Endothelial cell of umbilical vein (primary cell): ENCODE results near the gene CPPED1. TPM values are rescaled to one million over a fixed set of nuclear protein-coding genes. Genes with fewer than 3 reads are reported as not detected.

Experiments
- BruUV-seq: library from RNA; stranded (reverse); fragments of 400-500 nt; replicated peaks from 2 replicates; lab custom pipeline; 2021; lab: Mats Ljungman, UMichigan
- CTCF ChIA-PET: fragments of 300-600, 350-600 bp; sonication (Branson Sonifier 250); formaldehyde crosslinking; loops from one replicate; lab custom pipeline; 2021; ENCODE audit warnings: antibody characterized with exemption, inconsistent platforms; lab: Charles Lee
- POLR2A ChIA-PET: fragments of 300-600, 350-600 bp; sonication (Branson Sonifier 250); formaldehyde crosslinking; loops from one replicate; lab custom pipeline; 2021; ENCODE audit warnings: antibody characterized with exemption, inconsistent platforms; lab: Charles Lee
- DNase-seq: peaks from one replicate; pipeline ENCODE4 v3.0.0-alpha.2; 2011; ENCODE audit warnings: low read depth, low spot score
- FAIRE-seq: peaks from 2 replicates; lab custom pipeline; 2011; peaks lifted over from hg19 to GRCh38; lab: Jason Lieb, UNC
- H2AFZ ChIP-seq: 2 replicates; pipeline ENCODE4 v1.6.0; 2012; ENCODE audit warnings: low read depth, low read length, control low read depth, inconsistent platforms
- H3K27ac ChIP-seq: 2 replicates; pipeline ENCODE4 v1.5.1; 2011; ENCODE audit warnings: low read depth, mild to moderate bottlenecking, control low read depth, low read length, moderate library complexity; ENCODE audit not compliant: insufficient read depth
- H3K27me3 ChIP-seq, 2 experiments: 2 replicates each; pipeline versions ENCODE4 v1.6.0 to v1.6.1; 2011; ENCODE audit warnings: low read length in 2 of 2, mixed read lengths in 1 of 2; ENCODE audit not compliant: control insufficient read depth in 2 of 2, insufficient read depth in 2 of 2
- H3K36me3 ChIP-seq, 2 experiments: 2 replicates in 1 of 2; 3 replicates in 1 of 2; pipeline ENCODE4 v1.5.1; 2011; ENCODE audit warnings: low read length in 2 of 2, mild to moderate bottlenecking in 1 of 2, moderate library complexity in 1 of 2; ENCODE audit not compliant: control insufficient read depth in 2 of 2, insufficient read depth in 2 of 2; ENCODE audit errors: extremely low read depth in 1 of 2
- H3K4me1 ChIP-seq: 3 replicates; pipeline ENCODE4 v1.5.1; 2011; ENCODE audit warnings: mild to moderate bottlenecking, low read length; ENCODE audit not compliant: control insufficient read depth, insufficient read depth; ENCODE audit errors: extremely low read depth
- H3K4me2 ChIP-seq: 2 replicates; pipeline ENCODE4 v1.6.1; 2011; ENCODE audit warnings: low read length, control low read depth, mixed read lengths; ENCODE audit not compliant: insufficient read depth
- H3K4me3 ChIP-seq, 3 experiments: fragments of 200-600 bp in 1 of 3; sonication (generic), shearing (Covaris generic) in 1 of 3; replicated peaks in 1 of 3; 2 replicates each; pipeline ENCODE4 v1.5.1; 2011 to 2016; ENCODE audit warnings: control low read depth in 3 of 3, low read length in 3 of 3, mild to moderate bottlenecking in 2 of 3, inconsistent platforms in 1 of 3, low read depth in 1 of 3, moderate library complexity in 1 of 3; ENCODE audit not compliant: insufficient read depth in 1 of 3
- H3K79me2 ChIP-seq: 2 replicates; pipeline ENCODE4 v1.6.0; 2012; ENCODE audit warnings: low read length, inconsistent platforms; ENCODE audit not compliant: control insufficient read depth, insufficient read depth
- H3K9ac ChIP-seq: replicated peaks from 2 replicates; pipeline ENCODE3; 2011; ENCODE audit warnings: low read length, control low read depth; ENCODE audit not compliant: insufficient read depth; ENCODE audit errors: extremely low read depth
- H3K9me1 ChIP-seq: replicated peaks from 3 replicates; pipeline ENCODE4 v1.6.0; 2011; ENCODE audit warnings: mild to moderate bottlenecking, low read length; ENCODE audit not compliant: control insufficient read depth, insufficient read depth; ENCODE audit errors: extremely low read depth
- H3K9me3 ChIP-seq: replicated peaks from 2 replicates; pipeline ENCODE4 v1.5.1; 2012; ENCODE audit warnings: low read length, inconsistent platforms; ENCODE audit not compliant: control insufficient read depth, insufficient read depth
- H4K20me1 ChIP-seq: replicated peaks from 2 replicates; pipeline ENCODE3; 2011; ENCODE audit warnings: mild to moderate bottlenecking, low read length; ENCODE audit not compliant: control insufficient read depth, insufficient read depth; ENCODE audit errors: extremely low read depth
- EZH2 ChIP-seq: IDR thresholded peaks from 2 replicates; pipeline ENCODE4 v1.6.1; 2012; ENCODE audit warnings: borderline replicate concordance, low read depth, mild to moderate bottlenecking, moderate library complexity, low read length, inconsistent platforms; ENCODE audit not compliant: severe bottlenecking
- JUN ChIP-seq: IDR thresholded peaks from 2 replicates; pipeline ENCODE4 v1.6.1; 2011; ENCODE audit warnings: borderline replicate concordance, low read depth; ENCODE audit not compliant: insufficient read length, insufficient read depth
- MYC ChIP-seq: IDR thresholded peaks from one replicate; pipeline ENCODE4 v1.6.1; 2011; ENCODE audit warnings: mild to moderate bottlenecking, low read depth, low read length
- dilution Hi-C: fragments of 300-500 bp; cut with MboI; formaldehyde crosslinking; loops from one replicate; pipeline ENCODE4 v1.15.0; 2019; ENCODE audit warnings: low sequenced_read_pairs; ENCODE audit not compliant: extremely low pct_ligation_motif_present
- intact Hi-C: fragments of 100-400 bp; cut with micrococcal nuclease; formaldehyde crosslinking; loops from one replicate; pipeline ENCODE4 v1.10.0; 2022
- microRNA-seq: library from miRNA; unstranded; fragments of <30 nt; microRNA quantifications from one replicate; pipeline ENCODE4 v1.2.0, GENCODE V29; 2021; ENCODE audit warnings: borderline number of aligned reads, borderline replicate concordance
- polyA plus RNA-seq, 4 experiments: library from polyadenylated mRNA; depleted of rRNA in 3 of 4; stranded (reverse) in 3 of 4; unstranded in 1 of 4; fragments of >200 nt; gene quantifications; 2 replicates each; pipeline versions ENCODE4 v1.2.1 to v1.2.3, GENCODE V29; 2011 to 2012; ENCODE audit warnings: missing spikeins in 1 of 4
- small RNA-seq: library from RNA; depleted of rRNA; stranded (forward); fragments of <200 nt; gene quantifications from one replicate; pipeline ENCODE3, GENCODE V24; 2012; ENCODE audit warnings: low replicate concordance, low read depth; ENCODE audit not compliant: insufficient read depth, insufficient read length
- total RNA-seq: library from RNA; stranded (reverse); gene quantifications from 2 replicates; pipeline ENCODE4 v1.2.3, GENCODE V29; 2021
- TF ChIP-seq, protein P1 (sequence below): IDR thresholded peaks from 2 replicates; pipeline ENCODE4 v1.6.1; 2011; ENCODE audit not compliant: insufficient read depth, insufficient read length

Gene CPPED1
- total and polyA plus RNA-seq, 2 donors (not counting 3 experiments of a cell fraction or from before 2014, with no cell fraction given) = 27.9 to 59.3 TPM

DNA sequence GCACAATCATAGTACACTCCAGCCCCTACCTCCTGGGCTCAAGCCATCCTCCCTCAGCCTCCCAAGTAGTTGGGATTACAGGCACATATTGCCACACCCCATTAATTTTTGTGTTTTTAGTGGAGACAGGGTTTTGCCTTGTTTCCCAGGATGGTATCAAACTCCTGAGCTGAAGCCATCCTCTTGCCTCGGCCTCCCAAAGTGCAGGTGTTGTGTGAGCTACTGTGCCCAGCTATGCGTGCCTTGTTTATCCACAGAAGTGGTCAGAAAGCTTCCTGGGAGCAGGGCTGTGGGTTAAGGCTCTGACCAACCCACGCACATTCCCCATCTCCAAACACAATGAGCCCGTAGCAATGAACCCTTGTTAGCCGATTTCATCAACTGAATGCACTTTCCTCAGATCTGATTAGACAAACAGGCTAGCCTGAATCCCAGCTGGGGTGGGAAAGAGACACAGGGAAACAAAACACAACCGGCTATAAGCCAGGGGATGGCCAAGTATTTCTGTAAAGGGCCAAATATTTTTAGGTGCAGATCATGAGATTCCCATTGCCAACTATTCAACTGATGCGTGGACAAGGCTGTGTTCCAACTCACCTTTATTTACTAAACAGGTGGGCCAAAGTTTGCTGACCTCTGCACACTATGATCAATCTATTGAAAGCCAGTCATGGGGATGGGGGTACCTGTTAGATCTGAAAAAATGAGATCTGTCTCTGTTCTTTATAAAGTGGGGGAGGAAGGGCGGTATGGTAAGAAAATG, 193.6 kb downstream of the CPPED1 start:
- CTCF ChIA-PET = no interaction called here
- FAIRE-seq (no peak), DNase-seq (no peak)
- POLR2A ChIA-PET = no interaction called here
- H3K9me1 ChIP-seq = no peaks in the 10 kb centered on the region
- no TSS peak for BruUV-seq
- no peaks in the 10 kb centered on the region for H4K20me1 ChIP-seq
- no peak overlapping the region for H2AFZ ChIP-seq
- TF ChIP-seq, protein P1, sequence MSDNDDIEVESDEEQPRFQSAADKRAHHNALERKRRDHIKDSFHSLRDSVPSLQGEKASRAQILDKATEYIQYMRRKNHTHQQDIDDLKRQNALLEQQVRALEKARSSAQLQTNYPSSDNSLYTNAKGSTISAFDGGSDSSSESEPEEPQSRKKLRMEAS = no peak
- TF ChIP-seq JUN (no peak), EZH2 (no peak), MYC (no peak)
- no peaks in the 10 kb centered on the region for H3K9me3 ChIP-seq
- dilution Hi-C loops = no loop called here
- H3K9ac ChIP-seq = no peak overlapping the region
- H3K4me2 ChIP-seq = no peak overlapping the region
- no peaks in the 10 kb centered on the region for H3K79me2 ChIP-seq
- intact Hi-C loops = no loop called here
- H3K27ac ChIP-seq = no peak overlapping the region
- no peak overlapping the region for H3K4me3 ChIP-seq
- no peaks in the 10 kb centered on the region for H3K4me1 ChIP-seq
- H3K36me3 ChIP-seq = no peaks in the 10 kb centered on the region
- H3K27me3 ChIP-seq = no peaks in the 10 kb centered on the region

Small RNAs within 50 kb of the gene (microRNA-seq; reads per million reads assigned to microRNA genes)
- not detected for gene MIR4718

Small RNAs within 50 kb of the gene (small RNA-seq; reads per million reads assigned to genes)
- gene MIR4718 (not detected), gene RF00443 (not detected)

Other genes with a start within 250 kb of the CPPED1 start
- gene SHISA9, start 97.7 kb upstream of the CPPED1 start, total RNA-seq = not detected in 2 replicates
- gene SHISA9, start 97.7 kb upstream of the CPPED1 start, polyA plus RNA-seq = not detected in 2 replicates